ENCODE results near the gene ITPR2.

ITPR2 gene

GRCh38 chr12:26564391-26564790, 268.6 kb downstream of the ITPR2 start:
- TF ChIP-seq CTCF (IDR thresholded peaks at IDR 0.05; ENCODE audit: low read depth, low read length) = no peak
- no peak for DNase-seq (ENCODE audit: extremely low read depth, low read depth)

DNA sequence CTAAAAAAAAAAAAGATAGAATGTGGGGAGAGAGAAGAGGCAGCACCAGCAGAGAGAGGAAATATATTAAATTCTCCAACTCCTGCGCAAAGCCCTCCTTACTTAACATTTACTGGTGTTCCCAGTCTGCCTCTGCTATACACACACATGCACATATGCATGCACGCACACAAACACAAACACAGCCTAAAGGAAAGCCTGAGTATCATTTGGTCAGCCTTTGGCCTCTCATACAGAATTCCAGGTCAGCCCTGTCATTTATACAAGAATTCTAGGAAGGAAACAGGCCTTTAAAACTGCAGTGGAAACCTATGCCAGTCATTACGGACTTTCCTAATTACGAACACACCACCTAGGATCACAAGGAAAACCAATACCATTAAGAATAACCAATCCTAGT, 269.4 kb downstream of the ITPR2 start:
- no peak for TF ChIP-seq CTCF (IDR thresholded peaks at IDR 0.05; ENCODE audit: low read depth, low read length)
- no peak for DNase-seq (ENCODE audit: extremely low read depth, low read depth)

GRCh38 chr12:26557326-26557725, 275.7 kb downstream of the ITPR2 start:
- DNase-seq (ENCODE audit: extremely low read depth, low read depth) = no peak
- no peak for TF ChIP-seq CTCF (IDR thresholded peaks at IDR 0.05; ENCODE audit: low read depth, low read length)

DNA sequence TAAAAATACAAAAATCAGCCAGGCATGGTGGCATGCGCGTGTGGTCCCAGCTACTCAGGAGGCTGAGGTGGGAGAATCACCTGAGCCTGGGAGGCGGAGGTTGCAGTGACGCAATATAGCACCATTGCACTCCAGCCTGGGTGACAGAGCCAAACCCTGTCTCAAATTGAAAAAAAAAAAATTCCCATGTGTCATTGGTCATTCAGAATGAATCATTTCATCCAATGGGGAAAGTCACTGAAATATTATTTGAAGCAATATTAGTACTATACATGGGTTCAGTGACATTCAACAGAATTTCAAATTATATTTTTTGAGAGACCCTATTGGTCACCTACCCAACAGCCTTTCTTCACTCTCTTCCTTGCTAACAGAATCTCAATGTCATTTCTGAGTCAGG, 276.1 kb downstream of the ITPR2 start:
- TF ChIP-seq CTCF (IDR thresholded peaks at IDR 0.05; ENCODE audit: low read depth, low read length) = no peak

GRCh38 chr12:26555139-26555538, 277.9 kb downstream of the ITPR2 start:
- no peak for TF ChIP-seq CTCF (IDR thresholded peaks at IDR 0.05; ENCODE audit: low read depth, low read length)
- no peak for DNase-seq (ENCODE audit: extremely low read depth, low read depth)

More for the DNA sequence above, 276.1 kb downstream of the ITPR2 start:
- DNase-seq (ENCODE audit: extremely low read depth, low read depth) = no peak

- no peak for DNase-seq (ENCODE audit: extremely low read depth, low read depth)
- TF ChIP-seq CTCF (IDR thresholded peaks at IDR 0.05; ENCODE audit: low read depth, low read length) = no peak
These were observed 278.7 kb downstream of the ITPR2 start for GRCh38 chr12:26554332-26554731.

- DNase-seq (ENCODE audit: extremely low read depth, low read depth) = no peak
- no peak for TF ChIP-seq CTCF (IDR thresholded peaks at IDR 0.05; ENCODE audit: low read depth, low read length)
These were observed 281.6 kb downstream of the ITPR2 start for GRCh38 chr12:26551385-26551784.
